A673 (cell line): Measurements from ENCODE around the gene INPP4B. TPM values are rescaled to one million over a fixed set of nuclear protein-coding genes. Genes with fewer than 3 reads are reported as not detected.

Experiments
- BruUV-seq: library from RNA; stranded (reverse); fragments of 400-500 nt; replicated peaks from 2 replicates; lab custom pipeline; 2021; lab: Mats Ljungman, UMichigan
- CTCF ChIA-PET: fragments of 300-600 bp; sonication (Branson Sonifier 250); formaldehyde crosslinking; loops from one replicate; lab custom pipeline; 2022; ENCODE audit warnings: antibody characterized with exemption; lab: Charles Lee
- POLR2A ChIA-PET: fragments of 300-600 bp; sonication (Branson Sonifier 250); formaldehyde crosslinking; loops from one replicate; lab custom pipeline; 2022; ENCODE audit warnings: antibody characterized with exemption; ENCODE audit not compliant: low non-redundant PET; lab: Charles Lee
- DNase-seq: peaks from one replicate; pipeline ENCODE4 v3.0.0-alpha.2; 2015; ENCODE audit warnings: low spot score
- H3K27ac ChIP-seq: fragments of 200-600 bp; sonication (generic); 2 replicates; pipeline ENCODE4 v1.5.1; 2016; ENCODE audit warnings: mixed run types, low read depth, mild to moderate bottlenecking, mixed read lengths, antibody characterized with exemption, low read length; ENCODE audit not compliant: poor library complexity, severe bottlenecking
- H3K27me3 ChIP-seq: fragments of 200-600 bp; sonication (generic); replicated peaks from 2 replicates; pipeline ENCODE4 v1.6.1; 2017; ENCODE audit warnings: mixed run types, low read depth, mild to moderate bottlenecking, mixed read lengths, antibody characterized with exemption, low read length; ENCODE audit not compliant: insufficient read depth, poor library complexity
- H3K36me3 ChIP-seq: fragments of 200-600 bp; sonication (generic); 2 replicates; pipeline ENCODE4 v1.6.1; 2016; ENCODE audit warnings: mixed run types, mild to moderate bottlenecking, mixed read lengths, antibody characterized with exemption, low read length; ENCODE audit not compliant: insufficient read depth, poor library complexity, severe bottlenecking
- H3K4me1 ChIP-seq: fragments of 200-600 bp; sonication (generic); 2 replicates; pipeline ENCODE4 v1.6.1; 2017; ENCODE audit warnings: mixed run types, mild to moderate bottlenecking, mixed read lengths, antibody characterized with exemption, low read length; ENCODE audit not compliant: insufficient read depth, poor library complexity, severe bottlenecking
- H3K4me3 ChIP-seq: fragments of 200-600 bp; sonication (generic); 2 replicates; pipeline ENCODE4 v1.5.1; 2016; ENCODE audit warnings: low read depth, mixed run types, mild to moderate bottlenecking, mixed read lengths, low read length; ENCODE audit not compliant: poor library complexity, severe bottlenecking
- H3K9me3 ChIP-seq: fragments of 200-600 bp; sonication (generic); 2 replicates; pipeline ENCODE4 v1.6.1; 2016; ENCODE audit warnings: mixed run types, low read depth, mild to moderate bottlenecking, mixed read lengths, antibody characterized with exemption, low read length; ENCODE audit not compliant: poor library complexity, severe bottlenecking
- EZH2 ChIP-seq: fragments of 200-600 bp; sonication (generic); IDR thresholded peaks from 2 replicates; pipeline ENCODE4 v1.6.1; 2017; ENCODE audit warnings: borderline replicate concordance, low read depth, mild to moderate bottlenecking, mixed read lengths, antibody characterized with exemption, low read length; ENCODE audit not compliant: poor library complexity, severe bottlenecking
- intact Hi-C: fragments of 100-400 bp; cut with micrococcal nuclease; formaldehyde crosslinking; loops from one replicate; pipeline ENCODE4 v1.10.0; 2022; ENCODE audit not compliant: unreplicated experiment
- total RNA-seq: library from RNA; stranded (reverse); gene quantifications from 2 replicates; pipeline ENCODE4 v1.2.3, GENCODE V29; 2021
- TF ChIP-seq, protein P1 (sequence below): fragments of 300-800, 200-600 bp; sonication (generic); conservative IDR thresholded peaks from 2 replicates; pipeline ENCODE4 v1.5.1; 2017; ENCODE audit warnings: low read depth, mild to moderate bottlenecking, antibody characterized with exemption, low read length, moderate library complexity, mixed read lengths

INPP4B gene
- total RNA-seq, 1 experiment from 2014 or later: 13.1 TPM

GRCh38 chr4:142550965-142551364 lies 295.1 kb downstream of the INPP4B start:
- BruUV-seq: no TSS peak
- Histone ChIP-seq H3K9me3 (no peaks in the 10 kb centered on the region), H3K4me3 (no peak overlapping the region), H3K36me3 (no peaks in the 10 kb centered on the region), H3K27ac (no peak overlapping the region), H3K27me3 (no peaks in the 10 kb centered on the region), H3K4me1 (no peaks in the 10 kb centered on the region)
- ChIA-PET POLR2A (no interaction called here), CTCF (no interaction called here)
- TF ChIP-seq EZH2: no peak
- TF ChIP-seq, protein P1, sequence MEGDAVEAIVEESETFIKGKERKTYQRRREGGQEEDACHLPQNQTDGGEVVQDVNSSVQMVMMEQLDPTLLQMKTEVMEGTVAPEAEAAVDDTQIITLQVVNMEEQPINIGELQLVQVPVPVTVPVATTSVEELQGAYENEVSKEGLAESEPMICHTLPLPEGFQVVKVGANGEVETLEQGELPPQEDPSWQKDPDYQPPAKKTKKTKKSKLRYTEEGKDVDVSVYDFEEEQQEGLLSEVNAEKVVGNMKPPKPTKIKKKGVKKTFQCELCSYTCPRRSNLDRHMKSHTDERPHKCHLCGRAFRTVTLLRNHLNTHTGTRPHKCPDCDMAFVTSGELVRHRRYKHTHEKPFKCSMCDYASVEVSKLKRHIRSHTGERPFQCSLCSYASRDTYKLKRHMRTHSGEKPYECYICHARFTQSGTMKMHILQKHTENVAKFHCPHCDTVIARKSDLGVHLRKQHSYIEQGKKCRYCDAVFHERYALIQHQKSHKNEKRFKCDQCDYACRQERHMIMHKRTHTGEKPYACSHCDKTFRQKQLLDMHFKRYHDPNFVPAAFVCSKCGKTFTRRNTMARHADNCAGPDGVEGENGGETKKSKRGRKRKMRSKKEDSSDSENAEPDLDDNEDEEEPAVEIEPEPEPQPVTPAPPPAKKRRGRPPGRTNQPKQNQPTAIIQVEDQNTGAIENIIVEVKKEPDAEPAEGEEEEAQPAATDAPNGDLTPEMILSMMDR: no peak
- intact Hi-C loops: no loop called here
- DNase-seq: no peak

DNA sequence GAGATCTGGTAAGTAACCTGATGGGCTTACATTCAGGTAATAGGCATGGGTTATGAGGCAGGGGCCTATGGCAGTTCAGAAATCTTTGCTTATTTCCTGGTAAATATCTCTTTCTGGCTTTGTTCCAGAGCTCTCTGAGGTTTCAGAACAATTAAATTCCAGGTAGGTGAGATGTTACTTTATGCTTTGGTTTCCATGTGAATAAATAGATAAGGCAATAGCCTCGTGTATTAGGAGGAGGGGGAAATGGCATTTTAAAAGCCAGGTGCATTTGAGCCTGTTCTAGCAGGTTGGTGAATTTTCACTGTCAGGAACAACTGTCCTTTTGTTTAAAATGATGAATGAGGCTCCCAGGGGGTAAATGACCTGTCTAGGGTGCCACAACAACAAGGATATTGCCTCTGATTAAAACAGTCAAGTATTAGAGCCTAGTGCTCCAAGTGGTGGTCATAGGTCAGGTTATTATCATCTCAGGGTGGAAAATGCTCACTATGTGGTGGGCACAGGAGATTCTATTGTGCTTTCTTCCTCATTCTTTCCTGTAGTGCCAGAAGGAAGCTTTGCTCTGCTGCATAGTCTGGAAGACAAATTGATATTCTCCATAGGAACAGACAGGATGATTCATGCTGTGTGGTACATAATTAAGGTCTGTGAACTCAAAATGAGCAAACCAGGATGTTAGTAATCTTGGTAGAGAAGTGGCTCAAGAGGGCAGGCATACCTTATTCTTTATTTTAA lies 296.2 kb downstream of the INPP4B start:
- no TSS peak for BruUV-seq
- TF ChIP-seq, protein P1: no peak
- no peak for TF ChIP-seq EZH2
- Histone ChIP-seq H3K9me3 (no peaks in the 10 kb centered on the region), H3K4me3 (no peak overlapping the region), H3K27me3 (no peaks in the 10 kb centered on the region), H3K36me3 (no peaks in the 10 kb centered on the region), H3K27ac (no peak overlapping the region), H3K4me1 (no peaks in the 10 kb centered on the region)
- DNase-seq: peak; percentile 32
- ChIA-PET CTCF (no interaction called here), POLR2A (no interaction called here)
- intact Hi-C loops: no loop called here

- intact Hi-C loops: no loop called here
These were observed 296.9 kb downstream of the INPP4B start for GRCh38 chr4:142549248-142549647.

More at GRCh38 chr4:142549248-142549647, 296.9 kb downstream of the INPP4B start:
- H3K4me3 ChIP-seq: no peak overlapping the region
- ChIA-PET POLR2A (no interaction called here), CTCF (no interaction called here)
- H3K27me3 ChIP-seq: no peaks in the 10 kb centered on the region
- TF ChIP-seq, protein P1: no peak
- TF ChIP-seq EZH2: no peak
- no peaks in the 10 kb centered on the region for H3K36me3 ChIP-seq
- H3K4me1 ChIP-seq: no peaks in the 10 kb centered on the region
- no peak overlapping the region for H3K27ac ChIP-seq
- no TSS peak for BruUV-seq
- DNase-seq: no peak
- H3K9me3 ChIP-seq: no peaks in the 10 kb centered on the region
